Measurements from ENCODE around the gene FMO2.

The FMO2 gene

GRCh38 chr1:171191992-171192391 is 6.9 kb downstream of the FMO2 start:
- H3K27ac Mint-ChIP-seq = no peak overlapping the region
- peaks cover 7 to 24% of the 10 kb centered on the region in 2 donors for H3K27me3 Mint-ChIP-seq
- H3K4me3 Mint-ChIP-seq = no peak overlapping the region
- no peak for DNase-seq
- H3K4me1 Mint-ChIP-seq (ENCODE audit: low read depth in 2 of 2) = no peaks in the 10 kb centered on the region
- no peaks in the 10 kb centered on the region for H3K9me3 Mint-ChIP-seq
- ATAC-seq (replicated peaks) = no peak
- H3K36me3 Mint-ChIP-seq (ENCODE audit: insufficient read depth) = no peaks in the 10 kb centered on the region

- H3K4me3 Mint-ChIP-seq = no peak overlapping the region
- H3K27me3 Mint-ChIP-seq = peaks cover 5 to 12% of the 10 kb centered on the region in 2 donors
- no peaks in the 10 kb centered on the region for H3K36me3 Mint-ChIP-seq (ENCODE audit: insufficient read depth)
- DNase-seq = no peak
- ATAC-seq (replicated peaks) = no peak
- no peak overlapping the region for H3K27ac Mint-ChIP-seq
- H3K9me3 Mint-ChIP-seq = no peaks in the 10 kb centered on the region
- no peaks in the 10 kb centered on the region for H3K4me1 Mint-ChIP-seq (ENCODE audit: low read depth in 2 of 2)
Measured at GRCh38 chr1:171195767-171196166, 10.7 kb downstream of the FMO2 start.

- no peak overlapping the region for H3K27ac Mint-ChIP-seq
- H3K9me3 Mint-ChIP-seq = no peaks in the 10 kb centered on the region
- H3K4me3 Mint-ChIP-seq = no peak overlapping the region
- H3K36me3 Mint-ChIP-seq (ENCODE audit: insufficient read depth) = no peaks in the 10 kb centered on the region
- H3K27me3 Mint-ChIP-seq = peaks cover 5 to 12% of the 10 kb centered on the region in 2 donors
- H3K4me1 Mint-ChIP-seq (ENCODE audit: low read depth in 2 of 2) = no peaks in the 10 kb centered on the region
- no peak for ATAC-seq (replicated peaks)
- DNase-seq = no peak
Measured at GRCh38 chr1:171196351-171196750, 11.3 kb downstream of the FMO2 start.

GRCh38 chr1:171198081-171198480 is 13.0 kb downstream of the FMO2 start:
- H3K4me1 Mint-ChIP-seq (ENCODE audit: low read depth in 2 of 2) = no peaks in the 10 kb centered on the region
- DNase-seq (no peak), ATAC-seq (replicated peaks) (no peak)
- no peaks in the 10 kb centered on the region for H3K9me3 Mint-ChIP-seq
- H3K27me3 Mint-ChIP-seq = peaks cover under 1 to 16% of the 10 kb centered on the region in 2 donors
- H3K4me3 Mint-ChIP-seq = no peak overlapping the region
- H3K36me3 Mint-ChIP-seq (ENCODE audit: insufficient read depth) = no peaks in the 10 kb centered on the region
- H3K27ac Mint-ChIP-seq = no peak overlapping the region

GRCh38 chr1:171204296-171204695 is 19.2 kb downstream of the FMO2 start:
- Mint-ChIP-seq H3K4me1 (ENCODE audit: low read depth in 2 of 2) (no peaks in the 10 kb centered on the region), H3K27me3 (peaks cover 31 to 60% of the 10 kb centered on the region in 2 donors), H3K9me3 (no peaks in the 10 kb centered on the region), H3K27ac (no peak overlapping the region), H3K4me3 (no peak overlapping the region), H3K36me3 (ENCODE audit: insufficient read depth) (no peaks in the 10 kb centered on the region)
- ATAC-seq (replicated peaks) = no peak
- DNase-seq = no peak

GRCh38 chr1:171206204-171206977 is 21.3 kb downstream of the FMO2 start:
- Mint-ChIP-seq H3K4me3 (no peak overlapping the region), H3K27me3 (peaks cover 31 to 54% of the 10 kb centered on the region in 2 donors), H3K4me1 (ENCODE audit: low read depth in 2 of 2) (no peaks in the 10 kb centered on the region), H3K36me3 (ENCODE audit: insufficient read depth) (no peaks in the 10 kb centered on the region), H3K9me3 (no peaks in the 10 kb centered on the region), H3K27ac (no peak overlapping the region)
- DNase-seq (no peak), ATAC-seq (replicated peaks) (no peak)

- no peak for ATAC-seq (replicated peaks)
- Mint-ChIP-seq H3K4me1 (ENCODE audit: low read depth in 2 of 2) (no peaks in the 10 kb centered on the region), H3K4me3 (no peak overlapping the region), H3K36me3 (ENCODE audit: insufficient read depth) (no peaks in the 10 kb centered on the region), H3K27ac (no peak overlapping the region), H3K27me3 (peaks cover 31 to 54% of the 10 kb centered on the region in 2 donors), H3K9me3 (no peaks in the 10 kb centered on the region)
- DNase-seq = no peak
Measured at GRCh38 chr1:171206978-171207355, 21.9 kb downstream of the FMO2 start.

- Mint-ChIP-seq H3K4me3 (no peak overlapping the region), H3K4me1 (ENCODE audit: low read depth in 2 of 2) (no peaks in the 10 kb centered on the region), H3K9me3 (no peaks in the 10 kb centered on the region), H3K27me3 (peaks cover 31 to 52% of the 10 kb centered on the region in 2 donors), H3K27ac (no peak overlapping the region), H3K36me3 (ENCODE audit: insufficient read depth) (no peaks in the 10 kb centered on the region)
- ATAC-seq (replicated peaks) (no peak), DNase-seq (no peak)
Measured at GRCh38 chr1:171207377-171207776, 22.3 kb downstream of the FMO2 start.

- Mint-ChIP-seq H3K4me3 (no peak overlapping the region), H3K27me3 (peaks cover 29 to 43% of the 10 kb centered on the region in 2 donors), H3K9me3 (no peaks in the 10 kb centered on the region), H3K36me3 (ENCODE audit: insufficient read depth) (no peaks in the 10 kb centered on the region), H3K27ac (no peak overlapping the region), H3K4me1 (ENCODE audit: low read depth in 2 of 2) (no peaks in the 10 kb centered on the region)
- ATAC-seq (replicated peaks) (no peak), DNase-seq (no peak)
Measured at GRCh38 chr1:171210355-171210754, 25.3 kb downstream of the FMO2 start.

GRCh38 chr1:171212607-171213351 is 27.7 kb downstream of the FMO2 start:
- Mint-ChIP-seq H3K36me3 (ENCODE audit: insufficient read depth) (no peaks in the 10 kb centered on the region), H3K27me3 (peaks cover 6 to 21% of the 10 kb centered on the region in 2 donors), H3K4me1 (ENCODE audit: low read depth in 2 of 2) (no peaks in the 10 kb centered on the region), H3K4me3 (no peak overlapping the region), H3K9me3 (no peaks in the 10 kb centered on the region), H3K27ac (no peak overlapping the region)
- no peak for ATAC-seq (replicated peaks)
- DNase-seq = no peak

- Mint-ChIP-seq H3K36me3 (ENCODE audit: insufficient read depth) (peaks cover 2% of the 10 kb centered on the region), H3K27me3 (peaks cover 5 to 21% of the 10 kb centered on the region in 2 donors), H3K9me3 (no peaks in the 10 kb centered on the region), H3K4me1 (ENCODE audit: low read depth in 2 of 2) (no peaks in the 10 kb centered on the region), H3K27ac (no peak overlapping the region), H3K4me3 (no peak overlapping the region)
- DNase-seq = no peak
- ATAC-seq (replicated peaks) = no peak
Measured at GRCh38 chr1:171213559-171214454, 28.7 kb downstream of the FMO2 start.

GRCh38 chr1:171217658-171218443 is 32.8 kb downstream of the FMO2 start:
- H3K4me3 Mint-ChIP-seq = no peak overlapping the region
- peaks cover 0 to 2% of the 10 kb centered on the region in 2 donors for H3K4me1 Mint-ChIP-seq (ENCODE audit: low read depth in 2 of 2)
- peaks cover 6 to 24% of the 10 kb centered on the region in 2 donors for H3K27me3 Mint-ChIP-seq
- DNase-seq (no peak), ATAC-seq (replicated peaks) (no peak)
- no peak overlapping the region for H3K27ac Mint-ChIP-seq
- peaks cover 2% of the 10 kb centered on the region for H3K36me3 Mint-ChIP-seq (ENCODE audit: insufficient read depth)
- no peaks in the 10 kb centered on the region for H3K9me3 Mint-ChIP-seq

- peaks cover 6 to 22% of the 10 kb centered on the region in 2 donors for H3K27me3 Mint-ChIP-seq
- no peak overlapping the region for H3K4me3 Mint-ChIP-seq
- no peak for ATAC-seq (replicated peaks)
- no peak for DNase-seq
- peaks cover 2% of the 10 kb centered on the region for H3K36me3 Mint-ChIP-seq (ENCODE audit: insufficient read depth)
- no peak overlapping the region for H3K27ac Mint-ChIP-seq
- no peaks in the 10 kb centered on the region for H3K9me3 Mint-ChIP-seq
- H3K4me1 Mint-ChIP-seq (ENCODE audit: low read depth in 2 of 2) = peaks cover 0 to 2% of the 10 kb centered on the region in 2 donors
Measured at GRCh38 chr1:171218661-171219060, 33.6 kb downstream of the FMO2 start.
